OCI-LY7 (cell line): ENCODE measurements around the gene ATRAID.
"Not testable (repeated sequence)": the region's sequence is repeated elsewhere in the genome, so short reads cannot be mapped to it uniquely, and the experiment has no call there.

Experiments used
- EZH2phosphoT487 ChIP-seq: fragments of 200-600 bp; sonication (generic); IDR thresholded peaks from 2 replicates; pipeline ENCODE4 v1.6.1; 2018; ENCODE audit warnings: low read depth, borderline replicate concordance, mild to moderate bottlenecking, mixed run types, antibody characterized with exemption, low read length, moderate library complexity, mixed read lengths
- TF ChIP-seq, protein P1 (sequence below): fragments of 200-600 bp; sonication (generic); conservative IDR thresholded peaks from 2 replicates; pipeline ENCODE4 v1.5.1; 2014; ENCODE audit warnings: mild to moderate bottlenecking, antibody characterized with exemption, low read length, moderate library complexity, mixed read lengths

GRCh38 chr2:27198068-27198467 lies 13.8 kb upstream of the ATRAID start:
- not testable (repeated sequence) for TF ChIP-seq EZH2phosphoT487
- TF ChIP-seq, protein P1, sequence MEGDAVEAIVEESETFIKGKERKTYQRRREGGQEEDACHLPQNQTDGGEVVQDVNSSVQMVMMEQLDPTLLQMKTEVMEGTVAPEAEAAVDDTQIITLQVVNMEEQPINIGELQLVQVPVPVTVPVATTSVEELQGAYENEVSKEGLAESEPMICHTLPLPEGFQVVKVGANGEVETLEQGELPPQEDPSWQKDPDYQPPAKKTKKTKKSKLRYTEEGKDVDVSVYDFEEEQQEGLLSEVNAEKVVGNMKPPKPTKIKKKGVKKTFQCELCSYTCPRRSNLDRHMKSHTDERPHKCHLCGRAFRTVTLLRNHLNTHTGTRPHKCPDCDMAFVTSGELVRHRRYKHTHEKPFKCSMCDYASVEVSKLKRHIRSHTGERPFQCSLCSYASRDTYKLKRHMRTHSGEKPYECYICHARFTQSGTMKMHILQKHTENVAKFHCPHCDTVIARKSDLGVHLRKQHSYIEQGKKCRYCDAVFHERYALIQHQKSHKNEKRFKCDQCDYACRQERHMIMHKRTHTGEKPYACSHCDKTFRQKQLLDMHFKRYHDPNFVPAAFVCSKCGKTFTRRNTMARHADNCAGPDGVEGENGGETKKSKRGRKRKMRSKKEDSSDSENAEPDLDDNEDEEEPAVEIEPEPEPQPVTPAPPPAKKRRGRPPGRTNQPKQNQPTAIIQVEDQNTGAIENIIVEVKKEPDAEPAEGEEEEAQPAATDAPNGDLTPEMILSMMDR = not testable (repeated sequence)
